HG02642 (cell line): Measurements from ENCODE around the gene MARCHF3.

Experiments
- ATAC-seq: cut with Tn5 transposase; IDR thresholded peaks from one replicate; pipeline ENCODE4 v1.9.1; 2021; ENCODE audit warnings: mild to moderate bottlenecking; ENCODE audit not compliant: unreplicated experiment, poor library complexity

Gene MARCHF3

DNA sequence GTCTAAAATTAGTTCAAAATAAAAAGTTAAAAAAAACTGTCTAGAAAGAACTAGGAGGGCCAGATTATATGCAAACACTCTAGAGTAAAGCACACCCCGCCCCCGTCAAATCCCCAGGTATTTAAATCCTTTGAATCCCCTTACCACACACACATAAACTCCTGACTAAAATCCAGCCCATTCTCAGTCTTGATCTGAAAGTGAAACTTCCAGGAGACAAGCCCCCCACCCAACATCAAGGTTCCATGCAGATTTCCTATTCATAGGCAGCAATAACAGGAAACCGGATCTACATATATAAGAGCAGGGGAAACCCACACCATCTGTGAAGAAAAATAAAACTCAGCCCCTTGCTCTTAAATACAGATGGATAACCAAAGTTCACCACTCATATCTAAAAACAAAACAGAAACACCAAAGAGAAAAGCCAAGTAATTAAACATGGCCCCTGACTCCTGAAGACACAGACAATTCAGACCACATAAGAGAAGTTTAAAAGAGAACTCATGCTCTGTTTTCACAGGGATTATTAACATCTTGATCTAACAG lies 42.3 kb downstream of the MARCHF3 start:
- ATAC-seq: peak; percentile 91

DNA sequence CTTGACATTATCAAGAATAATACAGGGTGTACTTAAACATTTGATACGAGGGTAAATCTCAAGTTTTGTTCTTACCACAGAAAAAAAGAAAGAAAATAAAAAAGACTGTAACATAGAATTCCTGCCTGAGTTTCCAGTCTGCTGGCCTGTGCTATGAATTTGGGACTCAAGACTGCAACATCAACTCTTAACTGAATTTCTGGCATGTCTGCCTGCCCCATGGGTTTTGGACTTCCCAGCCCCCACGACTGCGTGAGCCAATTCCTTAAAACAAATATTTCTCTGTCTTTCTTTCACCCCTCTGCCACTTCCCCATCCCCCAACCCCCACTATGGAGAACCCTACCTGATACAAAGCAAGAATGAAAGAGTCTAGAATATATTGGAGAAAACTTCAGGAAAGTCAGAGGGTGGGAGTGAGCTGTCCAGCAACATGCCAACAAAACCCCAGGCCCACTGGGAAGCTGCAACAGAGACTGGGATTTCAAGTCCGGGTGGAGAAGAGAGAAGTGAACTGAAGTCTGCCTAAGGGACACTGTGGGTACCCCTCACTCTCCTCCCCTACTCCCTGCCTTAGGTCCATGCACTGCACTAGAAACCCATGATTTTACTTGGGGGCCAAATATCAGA lies 43.0 kb downstream of the MARCHF3 start:
- ATAC-seq: peak; percentile 11

DNA sequence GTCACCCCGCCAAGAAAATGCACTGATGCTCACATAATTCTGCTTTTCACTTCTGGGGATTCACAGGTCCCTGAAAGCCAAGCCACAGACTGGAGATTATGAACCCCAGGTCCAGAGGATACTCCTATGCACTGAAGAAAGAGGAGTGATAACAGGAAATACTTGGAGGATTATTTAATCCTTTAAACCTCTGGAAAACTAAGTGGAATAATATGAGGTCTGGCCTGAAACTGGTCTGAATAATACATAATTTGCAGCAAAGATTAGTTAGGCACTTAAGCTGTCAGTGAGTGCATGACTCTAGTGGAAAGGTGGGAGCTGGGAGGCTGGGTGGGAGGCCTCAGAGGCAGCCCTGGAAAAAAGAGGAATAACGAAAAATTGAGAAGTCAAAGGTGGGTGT lies 45.7 kb downstream of the MARCHF3 start:
- ATAC-seq: no peak

DNA sequence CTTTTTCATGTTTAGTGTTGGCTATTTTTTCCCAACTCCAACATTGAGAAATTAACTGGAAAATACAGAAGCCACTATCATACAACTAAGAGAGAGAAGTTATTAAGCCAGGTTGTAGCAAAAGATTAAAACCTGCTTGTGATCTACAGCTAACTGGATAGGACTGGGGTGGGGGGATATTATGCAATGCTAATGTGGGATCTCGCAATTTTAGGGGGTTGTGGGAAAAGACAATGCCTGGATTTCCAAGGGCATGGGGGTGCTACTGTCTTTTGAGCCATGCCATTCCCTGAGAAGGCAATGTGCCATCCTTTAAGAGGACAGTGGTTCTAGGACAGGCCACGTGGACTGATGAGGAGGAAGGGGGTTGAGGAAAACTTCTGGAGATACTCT lies 46.5 kb downstream of the MARCHF3 start:
- no peak for ATAC-seq

DNA sequence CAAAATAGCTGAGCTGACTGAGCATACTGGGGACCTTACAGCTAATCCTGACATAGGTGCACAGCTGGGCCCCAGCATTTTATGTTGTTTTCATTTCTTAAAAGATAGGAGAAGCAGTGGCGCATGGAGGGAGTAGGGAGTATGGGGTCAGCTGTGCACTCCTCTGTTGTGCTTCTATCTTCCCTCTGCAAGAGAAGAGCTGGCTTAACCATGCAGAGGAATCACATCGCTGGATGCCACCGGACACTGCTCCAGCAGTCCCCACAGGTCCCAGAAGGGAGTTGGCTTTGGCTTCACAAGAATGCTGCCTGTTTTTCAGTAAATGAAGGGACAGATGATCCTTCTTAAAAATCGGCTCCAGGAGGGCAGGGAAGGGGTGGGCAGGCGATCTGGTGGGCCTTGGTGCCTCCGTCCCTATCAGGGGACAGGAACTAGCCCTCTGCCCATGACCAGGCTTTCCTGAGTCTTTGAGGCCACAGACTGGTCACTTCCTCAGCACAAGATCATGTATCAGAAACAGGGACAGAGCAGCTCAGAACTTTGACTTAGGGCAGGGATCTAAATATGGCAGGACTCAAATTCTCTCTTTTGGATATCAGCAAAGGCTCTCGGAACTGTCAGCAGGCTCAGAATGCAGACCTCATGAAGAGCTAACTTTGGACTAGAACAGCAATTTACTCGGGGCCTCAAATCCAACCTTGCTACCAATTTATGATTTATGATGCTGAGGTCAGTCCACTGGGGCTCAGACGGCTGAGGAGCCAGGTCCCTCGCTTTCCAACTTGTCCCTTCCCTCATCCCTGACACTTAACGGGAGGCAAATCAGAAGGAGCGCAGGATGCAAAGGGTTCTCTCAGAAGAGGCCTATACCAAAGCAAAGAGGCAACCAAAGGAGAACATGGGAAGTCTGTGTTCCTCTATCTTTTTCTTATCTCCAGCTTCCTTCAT lies 47.2 kb downstream of the MARCHF3 start:
- no peak for ATAC-seq

DNA sequence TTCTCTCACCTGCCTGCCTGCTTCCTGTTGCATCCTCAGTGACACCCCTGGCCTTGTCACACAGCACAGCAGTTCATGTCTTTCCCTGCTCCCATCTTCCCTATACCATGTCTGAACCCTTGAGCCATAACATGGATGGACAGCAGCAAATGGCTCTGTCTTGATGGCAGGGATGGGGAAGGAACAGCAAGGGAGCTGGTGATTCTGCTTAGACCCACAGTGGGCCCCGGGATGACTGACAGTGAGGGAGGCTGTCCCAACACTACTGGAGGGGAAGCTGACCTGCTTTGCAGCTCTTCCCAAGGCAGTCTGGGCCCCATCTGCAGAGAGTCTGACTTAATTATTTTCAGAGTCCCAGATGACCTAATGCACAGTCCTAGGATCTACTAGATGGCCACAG lies 48.2 kb downstream of the MARCHF3 start:
- no peak for ATAC-seq

DNA sequence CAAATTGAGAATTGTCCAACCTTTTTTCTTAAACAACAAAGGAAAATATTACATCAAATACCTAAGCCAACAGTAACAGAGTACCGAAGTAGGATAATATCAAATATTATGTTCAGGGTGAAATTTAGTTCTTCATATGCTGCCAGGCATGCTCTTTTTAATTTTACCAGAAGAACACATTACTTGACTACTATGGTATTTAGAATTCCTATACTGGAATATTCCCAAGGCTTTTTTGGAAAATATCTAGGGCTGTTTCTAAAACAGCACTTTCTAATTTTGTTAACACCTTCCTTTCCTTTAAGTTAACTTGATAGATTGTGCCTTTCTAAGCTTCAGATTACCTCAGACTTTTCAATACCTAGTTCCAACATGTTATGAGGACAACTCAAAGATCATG lies 48.7 kb downstream of the MARCHF3 start:
- ATAC-seq: no peak

DNA sequence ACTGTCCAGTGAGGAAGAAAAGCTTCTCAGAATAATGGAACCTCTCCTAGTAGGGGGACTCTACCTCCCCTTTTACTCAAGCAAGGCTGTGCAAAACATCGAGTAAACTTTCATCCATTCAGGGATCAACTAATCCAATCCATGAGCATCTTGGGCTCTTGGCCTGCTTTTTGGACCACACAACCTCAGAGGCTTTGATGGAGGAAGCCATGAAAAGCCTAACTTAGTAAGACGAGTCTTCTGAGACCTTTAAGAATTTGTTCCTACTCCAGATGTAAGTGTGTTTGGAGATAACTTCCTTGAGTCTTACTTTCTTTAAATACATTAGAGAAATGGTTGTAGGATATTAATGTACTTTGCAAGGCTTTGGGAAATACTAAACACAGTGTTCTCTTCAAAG lies 49.1 kb downstream of the MARCHF3 start:
- ATAC-seq: no peak

DNA sequence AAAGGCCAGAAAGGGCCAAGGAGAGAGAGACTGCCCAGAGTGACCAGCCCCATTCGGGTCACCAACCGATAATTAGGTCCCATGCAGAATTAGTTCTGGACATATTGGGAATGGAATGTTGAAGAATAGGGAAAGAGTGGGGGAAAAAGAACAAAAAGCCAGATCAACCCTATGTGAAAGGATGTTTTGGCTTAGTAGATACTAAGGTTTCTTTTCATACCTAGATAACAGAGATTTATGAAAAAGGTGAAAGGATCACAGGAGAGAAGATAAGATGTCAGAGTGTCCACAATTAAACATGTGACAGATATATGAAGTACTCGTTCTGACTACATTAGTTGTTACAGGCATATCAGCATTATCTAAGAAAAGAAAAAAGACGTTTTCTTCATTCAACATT lies 52.1 kb downstream of the MARCHF3 start:
- ATAC-seq: no peak

DNA sequence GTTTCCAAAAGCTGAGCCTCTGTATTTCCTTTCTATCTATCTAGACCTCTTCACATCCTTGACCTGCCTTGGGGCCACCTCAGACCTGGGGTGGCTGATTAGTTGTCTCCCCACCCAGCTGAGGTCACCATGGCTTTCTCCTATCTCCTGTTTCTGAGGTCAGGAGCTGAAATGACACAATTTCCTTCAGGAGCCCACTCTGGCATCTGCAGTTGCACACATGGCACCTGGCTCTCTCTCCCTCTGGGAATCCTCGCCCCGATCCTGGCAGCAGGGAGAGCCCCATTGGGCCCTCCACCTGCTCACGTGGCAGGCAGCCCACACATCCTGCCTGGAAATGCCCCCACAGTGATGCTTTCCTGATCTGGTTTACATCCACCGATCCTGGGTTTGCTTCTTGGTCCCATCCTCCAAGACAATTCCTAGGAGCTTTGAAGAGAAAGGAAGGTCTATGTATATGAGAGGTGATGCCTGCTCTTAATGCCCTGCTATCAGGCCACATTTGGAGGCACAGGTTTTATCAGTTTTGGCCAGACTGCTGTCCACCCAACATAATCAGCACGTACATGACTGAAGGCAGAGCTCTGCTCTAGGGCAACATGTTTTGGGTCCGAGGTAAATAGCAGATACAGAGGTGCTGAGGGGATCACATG lies 53.7 kb downstream of the MARCHF3 start:
- ATAC-seq: no peak

DNA sequence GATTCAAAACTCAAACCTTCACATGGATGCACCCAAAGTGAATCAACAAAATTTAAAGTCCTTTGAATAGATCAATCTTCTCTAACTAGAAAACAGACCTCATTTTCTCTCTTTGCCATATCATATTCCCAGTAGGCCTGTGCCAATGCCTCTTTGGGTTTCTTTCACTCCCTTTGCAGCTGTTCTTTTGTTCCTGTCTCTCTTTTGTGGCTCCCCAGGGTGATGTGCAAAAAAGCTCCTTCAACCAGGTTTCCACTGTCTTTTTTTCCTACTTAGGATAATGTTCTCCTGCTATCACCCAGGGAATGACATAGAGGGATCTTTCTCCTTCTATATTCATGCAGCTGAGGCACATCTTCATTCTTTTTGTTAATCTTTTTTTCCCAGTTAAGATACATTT lies 54.6 kb downstream of the MARCHF3 start:
- ATAC-seq: no peak

DNA sequence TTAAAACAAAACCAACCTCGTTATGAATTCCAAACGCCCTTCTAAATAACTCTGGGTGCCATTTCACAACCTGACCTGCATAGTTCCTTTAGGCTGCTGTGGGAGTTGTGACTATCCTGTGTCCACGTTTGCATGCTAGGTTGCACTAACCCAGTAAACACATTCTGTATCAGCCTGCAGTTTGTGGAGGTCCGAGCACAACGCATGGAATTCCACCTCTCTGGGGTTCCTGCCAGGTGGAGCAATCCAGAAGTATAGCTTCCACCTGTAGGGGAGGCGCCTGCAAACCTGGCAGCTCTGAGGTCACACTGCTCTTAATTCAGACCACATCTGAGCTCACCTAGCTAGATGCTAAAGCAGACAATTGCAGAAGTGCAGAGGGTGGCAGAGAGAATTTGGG lies 57.2 kb downstream of the MARCHF3 start:
- no peak for ATAC-seq

DNA sequence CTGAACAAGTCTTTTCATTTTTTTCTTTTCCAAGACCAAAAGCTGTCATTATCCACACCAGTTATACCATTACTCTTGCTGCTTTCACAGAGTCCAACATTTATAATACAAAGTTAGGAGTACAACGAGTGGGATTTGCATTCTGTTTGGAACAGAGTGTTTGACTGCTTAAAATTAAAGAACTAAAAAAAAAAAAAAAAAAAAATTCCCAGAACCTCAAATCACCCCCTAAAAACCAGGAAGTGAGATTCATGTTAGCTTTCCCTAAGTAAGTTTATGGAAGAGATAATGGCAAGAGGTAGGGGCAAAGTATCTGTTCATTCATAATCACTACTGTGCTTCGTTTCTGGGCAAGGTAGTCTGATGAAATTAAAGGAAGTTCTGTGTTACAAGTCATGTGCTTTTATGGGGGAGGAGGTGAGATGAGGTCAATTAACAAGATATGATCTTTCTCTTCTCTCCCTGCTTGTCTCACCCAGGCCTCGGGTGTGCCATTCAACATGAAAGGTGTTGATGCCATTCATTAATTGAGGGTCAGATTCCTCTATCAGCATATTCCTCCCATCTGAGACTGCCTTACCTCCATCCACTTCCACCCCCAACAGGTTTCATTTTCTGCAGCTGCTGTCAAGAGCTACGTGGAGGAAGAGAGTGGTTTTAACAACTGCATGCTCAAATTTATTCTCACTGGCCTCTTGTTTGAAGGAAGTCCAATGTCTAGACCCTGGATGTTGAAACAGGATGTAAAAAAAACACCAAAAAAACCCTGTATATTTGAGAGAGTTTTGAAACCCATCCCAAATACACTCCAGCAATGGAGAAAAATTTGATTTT lies 58.1 kb downstream of the MARCHF3 start:
- ATAC-seq: peak; percentile 79

DNA sequence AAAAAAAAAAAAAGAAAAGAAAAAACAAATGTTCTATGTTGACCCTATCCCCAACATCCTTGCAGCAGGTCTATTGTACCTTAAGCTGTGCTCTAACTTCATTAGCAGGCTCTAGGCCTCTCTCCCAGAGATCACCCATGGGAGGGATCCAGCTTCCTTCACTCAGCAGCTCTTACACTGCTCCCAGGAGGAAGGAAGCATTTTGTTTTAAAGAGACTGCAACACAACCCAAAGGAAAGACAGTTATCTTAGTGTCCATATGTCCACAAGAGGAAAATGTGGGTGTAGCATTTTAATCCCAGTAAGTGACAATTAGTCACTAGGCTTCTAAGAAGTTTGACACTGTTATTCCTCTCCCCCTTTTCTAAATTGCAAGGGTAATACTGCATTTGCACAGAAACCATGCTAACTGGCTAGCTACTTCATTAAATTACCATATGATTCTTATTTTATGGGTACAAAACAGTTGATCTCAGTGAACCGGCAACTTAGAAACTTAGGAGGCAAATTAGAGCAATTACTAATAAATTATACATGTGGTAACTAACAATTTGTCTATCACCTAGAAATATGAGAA lies 58.8 kb downstream of the MARCHF3 start:
- ATAC-seq: no peak

DNA sequence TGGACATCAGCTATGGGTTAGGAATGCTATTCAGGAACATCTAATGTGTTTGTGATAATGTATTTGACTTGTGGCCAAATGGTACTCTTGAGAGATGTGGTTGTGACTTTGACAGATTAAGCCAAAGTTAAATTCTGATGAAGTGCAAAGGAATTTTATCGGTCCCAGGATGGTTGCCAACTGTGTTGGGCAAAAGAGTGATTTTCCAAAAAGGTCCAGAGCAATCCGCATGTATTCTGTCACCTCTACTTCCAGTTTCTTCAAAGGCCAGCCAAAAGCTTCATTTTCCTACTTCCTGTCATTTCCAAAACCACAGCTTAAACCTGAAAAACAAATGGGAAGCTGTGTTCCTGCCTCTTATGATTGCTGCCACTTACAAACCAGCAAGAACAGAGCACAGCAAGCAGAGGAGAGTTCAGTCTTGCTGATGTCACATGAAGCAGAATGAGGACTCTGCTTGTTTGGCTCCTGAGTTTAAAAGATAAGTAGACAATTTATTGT lies 59.8 kb downstream of the MARCHF3 start:
- no peak for ATAC-seq

DNA sequence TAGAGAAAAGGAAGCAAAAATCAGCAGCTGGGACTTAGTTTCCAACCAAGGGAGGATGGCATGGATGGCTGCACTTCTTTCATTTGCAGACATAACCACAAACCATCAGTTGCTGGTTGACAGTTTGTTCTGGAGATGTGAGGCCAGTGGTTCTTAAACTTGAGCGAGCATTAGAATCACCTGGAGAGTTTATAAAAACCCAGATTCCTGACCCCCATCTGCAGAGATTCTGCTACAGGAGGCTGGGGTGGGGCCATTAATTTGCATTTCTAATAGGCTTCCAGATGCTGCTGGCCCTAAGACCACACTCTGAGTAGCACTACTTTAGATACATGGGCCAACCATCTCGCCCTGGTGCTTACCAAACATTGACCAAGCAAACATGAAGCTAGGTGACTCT lies 60.8 kb downstream of the MARCHF3 start:
- ATAC-seq: peak; percentile 35

DNA sequence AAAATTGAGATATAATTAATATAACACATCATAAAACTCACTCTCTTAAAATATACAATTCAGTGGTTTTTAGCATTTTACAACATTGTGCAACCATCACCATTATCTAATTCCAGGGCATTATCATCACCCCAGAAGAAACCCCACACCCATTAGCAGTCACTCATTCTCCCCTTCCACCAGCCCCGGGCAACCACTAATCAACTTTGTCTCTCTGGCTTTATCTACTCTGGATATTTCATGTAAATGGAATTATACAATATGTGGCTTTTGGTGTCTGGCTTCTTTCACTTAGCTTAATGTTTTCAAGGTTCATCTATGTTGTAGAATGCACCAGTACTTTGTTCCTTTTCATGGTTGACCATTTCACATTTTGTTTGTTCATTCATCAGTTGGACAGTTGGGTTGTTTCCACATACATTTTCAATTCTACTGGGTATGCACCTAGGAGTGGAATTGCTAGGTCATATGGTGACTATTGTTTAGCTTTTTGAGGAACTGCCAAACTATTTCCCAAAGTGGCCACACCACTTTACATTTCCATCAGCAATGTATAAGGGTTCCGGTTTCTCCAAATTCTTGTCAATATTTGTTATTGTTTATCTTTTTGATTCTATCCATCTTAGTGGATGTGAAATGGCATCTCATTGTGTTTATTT lies 62.4 kb downstream of the MARCHF3 start:
- no peak for ATAC-seq

DNA sequence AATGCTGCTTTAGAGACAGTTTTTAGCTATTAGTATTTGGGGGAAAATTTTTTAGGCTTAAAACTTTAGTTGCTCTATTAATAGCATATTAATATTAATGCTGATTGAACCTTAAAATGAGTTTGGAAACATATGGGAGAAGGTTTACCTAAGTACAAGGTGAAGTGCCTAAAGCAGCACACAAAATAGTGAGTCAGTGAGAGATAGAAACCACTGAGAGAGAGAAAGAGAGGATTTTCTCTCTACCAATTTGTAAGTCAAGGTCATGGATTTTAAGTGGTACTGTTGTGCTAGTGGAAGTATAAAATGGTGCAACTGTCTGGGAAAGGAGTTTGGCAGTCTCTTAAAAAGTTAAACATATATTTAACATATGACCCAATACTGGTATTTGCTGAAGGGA lies 64.9 kb downstream of the MARCHF3 start:
- peak; percentile 18 for ATAC-seq

DNA sequence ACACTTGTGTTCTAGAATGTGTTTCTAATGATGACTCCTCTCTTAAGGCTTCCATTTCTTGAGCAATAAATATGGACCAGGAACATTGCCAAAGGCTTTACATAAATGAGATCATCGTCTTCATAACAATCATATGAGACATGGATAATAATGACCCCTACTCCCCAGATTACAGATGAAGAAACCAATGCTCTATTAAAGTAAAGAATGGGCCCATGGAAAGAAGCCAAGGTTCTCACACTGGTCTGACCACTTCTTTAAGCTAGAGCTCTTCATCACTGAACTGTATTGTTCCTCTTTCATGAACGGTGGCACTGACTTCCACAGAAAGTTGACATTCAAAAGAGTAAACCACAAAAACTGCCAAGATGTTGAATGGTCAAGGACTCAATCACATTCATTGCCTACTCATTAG lies 65.3 kb downstream of the MARCHF3 start:
- ATAC-seq: peak; percentile 50
